Astrocyte (in vitro differentiated cells and primary cell): ENCODE data around the gene RBM48. TPM values are rescaled to one million over a fixed set of nuclear protein-coding genes. Genes with fewer than 3 reads are reported as not detected.
"Not testable (repeated sequence)": the region's sequence is repeated elsewhere in the genome, so short reads cannot be mapped to it uniquely, and the experiment has no call there.

Experiments
- DNase-seq: peaks from one replicate; pipeline ENCODE4 v3.0.0-alpha.2; 2010; ENCODE audit warnings: low read depth
- FAIRE-seq: peaks from 2 replicates; lab custom pipeline; 2011; peaks lifted over from hg19 to GRCh38; lab: Jason Lieb, UNC
- H2AFZ ChIP-seq: 2 replicates; pipeline ENCODE4 v1.6.0; 2012; ENCODE audit warnings: low read depth, low read length, inconsistent platforms
- H3K27ac ChIP-seq: 2 replicates; pipeline ENCODE4 v1.5.1; 2011; ENCODE audit warnings: low read depth, low read length, inconsistent platforms
- H3K27me3 ChIP-seq: 2 replicates; pipeline ENCODE4 v1.6.0; 2011; ENCODE audit warnings: low read length, inconsistent platforms; ENCODE audit not compliant: insufficient read depth
- H3K36me3 ChIP-seq: 2 replicates; pipeline ENCODE4 v1.5.1; 2011; ENCODE audit warnings: low read length, inconsistent platforms; ENCODE audit not compliant: insufficient read depth
- H3K4me1 ChIP-seq: 2 replicates; pipeline ENCODE4 v1.5.1; 2011; ENCODE audit warnings: low read length, inconsistent platforms; ENCODE audit not compliant: insufficient read depth
- H3K4me2 ChIP-seq: 2 replicates; pipeline ENCODE4 v1.6.0; 2012; ENCODE audit warnings: low read length, inconsistent platforms
- H3K4me3 ChIP-seq: 2 replicates; pipeline ENCODE4 v1.5.1; 2011; ENCODE audit warnings: low read depth, mild to moderate bottlenecking, low read length, inconsistent platforms; ENCODE audit not compliant: insufficient read depth
- H3K79me2 ChIP-seq: 2 replicates; pipeline ENCODE4 v1.6.0; 2012; ENCODE audit warnings: mild to moderate bottlenecking, low read length, inconsistent platforms; ENCODE audit not compliant: insufficient read depth
- H3K9ac ChIP-seq: 2 replicates; pipeline ENCODE4 v1.6.0; 2012; ENCODE audit warnings: mild to moderate bottlenecking, low read length, inconsistent platforms
- H3K9me3 ChIP-seq: 2 replicates; pipeline ENCODE4 v1.5.1; 2012; ENCODE audit warnings: low read depth, mild to moderate bottlenecking, low read length, inconsistent platforms; ENCODE audit not compliant: insufficient read depth
- H4K20me1 ChIP-seq: 2 replicates; pipeline ENCODE4 v1.6.0; 2012; ENCODE audit warnings: low read length, inconsistent platforms; ENCODE audit not compliant: insufficient read depth
- H3K27ac Mint-ChIP-seq: one replicate; pipeline ENCODE4 v1.8.0; 2021; ENCODE audit warnings: mild to moderate bottlenecking, mixed read lengths; ENCODE audit not compliant: unreplicated experiment
- H3K27me3 Mint-ChIP-seq: one replicate; pipeline ENCODE4 v1.8.0; 2021; ENCODE audit warnings: low read depth, mixed read lengths; ENCODE audit not compliant: unreplicated experiment
- H3K36me3 Mint-ChIP-seq: one replicate; pipeline ENCODE4 v1.8.0; 2021; ENCODE audit warnings: low read depth, mixed read lengths; ENCODE audit not compliant: unreplicated experiment
- H3K4me1 Mint-ChIP-seq: one replicate; pipeline ENCODE4 v1.8.0; 2021; ENCODE audit warnings: low read depth, mixed read lengths; ENCODE audit not compliant: unreplicated experiment
- H3K4me3 Mint-ChIP-seq: one replicate; pipeline ENCODE4 v1.8.0; 2021; ENCODE audit warnings: mild to moderate bottlenecking, moderate library complexity, mixed read lengths; ENCODE audit not compliant: unreplicated experiment
- H3K9me3 Mint-ChIP-seq: one replicate; pipeline ENCODE4 v1.8.0; 2021; ENCODE audit warnings: mild to moderate bottlenecking, mixed read lengths; ENCODE audit not compliant: unreplicated experiment
- EZH2 ChIP-seq: IDR thresholded peaks from 2 replicates; pipeline ENCODE4 v1.6.1; 2012; ENCODE audit warnings: mild to moderate bottlenecking, low read length, inconsistent platforms; ENCODE audit not compliant: insufficient read depth
- total RNA-seq: library from RNA; stranded (reverse); gene quantifications from 2 replicates; pipeline ENCODE4 v1.2.1, GENCODE V29; 2021
- TF ChIP-seq, protein P1 (sequence below): IDR thresholded peaks from 2 replicates; pipeline ENCODE4 v1.5.1; 2011; ENCODE audit warnings: low read depth, mild to moderate bottlenecking, inconsistent platforms, low read length, moderate library complexity; ENCODE audit not compliant: insufficient read depth

RBM48 gene
- total RNA-seq, 1 donor from 2014 or later: 10.3 TPM

- peaks cover 3% of the 10 kb centered on the region for H3K4me1 Mint-ChIP-seq
- H3K4me3 Mint-ChIP-seq: peak overlapping the region; percentile 93
- no peaks in the 10 kb centered on the region for H3K27me3 Mint-ChIP-seq
- no peaks in the 10 kb centered on the region for H4K20me1 ChIP-seq
- peak overlapping the region; percentile 58 for H3K27ac ChIP-seq
- peaks cover 2% of the 10 kb centered on the region for H3K36me3 ChIP-seq
- peaks cover 40% of the 10 kb centered on the region for H3K79me2 ChIP-seq
- H2AFZ ChIP-seq: peak overlapping the region; percentile 88
- peaks cover under 1% of the 10 kb centered on the region for H3K36me3 Mint-ChIP-seq
- peak overlapping the region; percentile 69 for H3K27ac Mint-ChIP-seq
- H3K9me3 ChIP-seq: no peaks in the 10 kb centered on the region
- H3K9me3 Mint-ChIP-seq: no peaks in the 10 kb centered on the region
- no peak for FAIRE-seq
- TF ChIP-seq EZH2: no peak
- TF ChIP-seq, protein P1, sequence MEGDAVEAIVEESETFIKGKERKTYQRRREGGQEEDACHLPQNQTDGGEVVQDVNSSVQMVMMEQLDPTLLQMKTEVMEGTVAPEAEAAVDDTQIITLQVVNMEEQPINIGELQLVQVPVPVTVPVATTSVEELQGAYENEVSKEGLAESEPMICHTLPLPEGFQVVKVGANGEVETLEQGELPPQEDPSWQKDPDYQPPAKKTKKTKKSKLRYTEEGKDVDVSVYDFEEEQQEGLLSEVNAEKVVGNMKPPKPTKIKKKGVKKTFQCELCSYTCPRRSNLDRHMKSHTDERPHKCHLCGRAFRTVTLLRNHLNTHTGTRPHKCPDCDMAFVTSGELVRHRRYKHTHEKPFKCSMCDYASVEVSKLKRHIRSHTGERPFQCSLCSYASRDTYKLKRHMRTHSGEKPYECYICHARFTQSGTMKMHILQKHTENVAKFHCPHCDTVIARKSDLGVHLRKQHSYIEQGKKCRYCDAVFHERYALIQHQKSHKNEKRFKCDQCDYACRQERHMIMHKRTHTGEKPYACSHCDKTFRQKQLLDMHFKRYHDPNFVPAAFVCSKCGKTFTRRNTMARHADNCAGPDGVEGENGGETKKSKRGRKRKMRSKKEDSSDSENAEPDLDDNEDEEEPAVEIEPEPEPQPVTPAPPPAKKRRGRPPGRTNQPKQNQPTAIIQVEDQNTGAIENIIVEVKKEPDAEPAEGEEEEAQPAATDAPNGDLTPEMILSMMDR: no peak
- H3K4me2 ChIP-seq: peak overlapping the region; percentile 86
- no peaks in the 10 kb centered on the region for H3K27me3 ChIP-seq
- H3K9ac ChIP-seq: peak overlapping the region; percentile 84
- H3K4me3 ChIP-seq: peak overlapping the region; percentile 77
- H3K4me1 ChIP-seq: peaks cover 9% of the 10 kb centered on the region
- peak; percentile 36 for DNase-seq
Measured at GRCh38 chr7:92527300-92528187, 1.1 kb upstream of the RBM48 start.

- Histone ChIP-seq H3K9ac (peak overlapping the region; percentile 93), H3K4me1 (peaks cover 9% of the 10 kb centered on the region), H4K20me1 (no peaks in the 10 kb centered on the region), H3K9me3 (no peaks in the 10 kb centered on the region), H3K27me3 (no peaks in the 10 kb centered on the region), H2AFZ (peak overlapping the region; percentile 97), H3K36me3 (peaks cover 13% of the 10 kb centered on the region), H3K27ac (peak overlapping the region; percentile 97), H3K4me3 (peak overlapping the region; percentile 93), H3K79me2 (peaks cover 40% of the 10 kb centered on the region), H3K4me2 (peak overlapping the region; percentile 88)
- Mint-ChIP-seq H3K4me1 (peaks cover 3% of the 10 kb centered on the region), H3K27ac (peak overlapping the region; percentile 97), H3K9me3 (no peaks in the 10 kb centered on the region), H3K36me3 (peaks cover 2% of the 10 kb centered on the region), H3K27me3 (no peaks in the 10 kb centered on the region), H3K4me3 (peak overlapping the region; percentile 94)
- FAIRE-seq (no peak), DNase-seq (no peak)
- TF ChIP-seq EZH2: no peak
- TF ChIP-seq, protein P1: no peak
Measured at GRCh38 chr7:92528958-92529264, 316 bp downstream of the RBM48 start.

DNA sequence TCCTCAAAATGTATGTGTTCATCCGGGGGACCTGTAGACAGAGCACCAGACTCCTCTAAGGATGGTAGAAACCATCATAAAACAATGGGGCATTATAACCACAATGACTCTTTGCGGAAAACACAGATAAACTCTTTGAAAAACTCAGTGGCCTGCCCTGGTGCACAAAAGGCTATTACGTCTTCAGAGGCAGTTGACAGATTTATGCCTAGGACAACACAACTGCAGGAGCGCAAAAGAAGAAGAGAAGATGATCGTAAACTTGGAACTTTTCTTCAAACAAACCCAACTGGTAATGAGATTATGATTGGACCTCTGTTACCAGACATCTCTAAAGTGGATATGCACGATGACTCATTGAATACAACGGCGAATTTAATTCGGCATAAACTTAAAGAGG, 6.0 kb downstream of the RBM48 start:
- H3K27ac ChIP-seq: no peak overlapping the region
- H2AFZ ChIP-seq: no peak overlapping the region
- H3K4me2 ChIP-seq: no peak overlapping the region
- H3K27ac Mint-ChIP-seq: no peak overlapping the region
- H3K9me3 ChIP-seq: no peaks in the 10 kb centered on the region
- no peaks in the 10 kb centered on the region for H3K27me3 Mint-ChIP-seq
- no peaks in the 10 kb centered on the region for H3K27me3 ChIP-seq
- H3K4me1 ChIP-seq: no peaks in the 10 kb centered on the region
- DNase-seq: no peak
- H3K36me3 Mint-ChIP-seq: peaks cover 12% of the 10 kb centered on the region
- H3K79me2 ChIP-seq: peaks cover 3% of the 10 kb centered on the region
- no peak overlapping the region for H3K4me3 ChIP-seq
- no peak overlapping the region for H3K4me3 Mint-ChIP-seq
- TF ChIP-seq, protein P1: no peak
- TF ChIP-seq EZH2: no peak
- FAIRE-seq: no peak
- peaks cover 33% of the 10 kb centered on the region for H3K36me3 ChIP-seq
- H3K9me3 Mint-ChIP-seq: no peaks in the 10 kb centered on the region
- H4K20me1 ChIP-seq: no peaks in the 10 kb centered on the region
- no peaks in the 10 kb centered on the region for H3K4me1 Mint-ChIP-seq
- H3K9ac ChIP-seq: no peak overlapping the region

- H3K4me1 Mint-ChIP-seq, H3K27ac Mint-ChIP-seq, H3K9me3 ChIP-seq, H3K9ac ChIP-seq, H3K27ac ChIP-seq, H3K27me3 ChIP-seq, H3K9me3 Mint-ChIP-seq, H2AFZ ChIP-seq, H3K79me2 ChIP-seq, H3K36me3 Mint-ChIP-seq, DNase-seq, H3K36me3 ChIP-seq, H3K27me3 Mint-ChIP-seq, H3K4me1 ChIP-seq, H3K4me2 ChIP-seq, H4K20me1 ChIP-seq, H3K4me3 ChIP-seq, H3K4me3 Mint-ChIP-seq, FAIRE-seq: not testable (repeated sequence)
Measured at GRCh38 chr7:92543542-92543941, 14.9 kb downstream of the RBM48 start.
